ENCODE results near the gene SLC35F5. TPM values are rescaled to one million over a fixed set of nuclear protein-coding genes. Genes with fewer than 3 reads are reported as not detected.

SLC35F5 gene
- total RNA-seq, 1 experiment from 2014 or later = 14.3 TPM

- POLR2A ChIA-PET = no interaction called here
- ATAC-seq = no peak
- BruUV-seq (replicated peaks) = no TSS peak
Measured at GRCh38 chr2:113694438-113694837, 62.0 kb downstream of the SLC35F5 start.

More at GRCh38 chr2:113694438-113694837, 62.0 kb downstream of the SLC35F5 start:
- no peaks in the 10 kb centered on the region for H3K9me3 ChIP-seq (ENCODE audit: control insufficient read depth in 1 of 2, insufficient read depth in 1 of 2, low read depth in 1 of 2, low read length in 2 of 2)
- no peak overlapping the region for H3K4me2 ChIP-seq (ENCODE audit: low read length)
- H3K4me1 ChIP-seq (ENCODE audit: control insufficient read depth in 1 of 2, insufficient read depth in 2 of 2, low read length in 2 of 2) = no peaks in the 10 kb centered on the region
- DNase-seq (ENCODE audit: low read depth, low spot score) = no peak
- H3K9me2 ChIP-seq (ENCODE audit: insufficient read depth) = no peaks in the 10 kb centered on the region
- ChIA-PET CTCF (no interaction called here), RAD21 (ENCODE audit: low non-redundant PET in 1 of 2, low total read pairs in 2 of 2, uncharacterized antibody in 2 of 2, unreplicated experiment in 2 of 2) (no interaction called here)
- H3K36me3 ChIP-seq (ENCODE audit: control insufficient read depth in 1 of 2, insufficient read depth in 2 of 2, low read length in 2 of 2) = no peaks in the 10 kb centered on the region
- H3K27me3 ChIP-seq (ENCODE audit: insufficient read depth, low read length) = no peaks in the 10 kb centered on the region
- no peak overlapping the region for H2AFZ ChIP-seq (ENCODE audit: low read depth, low read length, poor library complexity, severe bottlenecking)
- intact Hi-C loops (cut with micrococcal nuclease) = no loop called here
- no peak overlapping the region for H3K9ac ChIP-seq (ENCODE audit: low read length)
- no peak overlapping the region for H3K27ac ChIP-seq (ENCODE audit: low read depth, low read length)
- H3K79me2 ChIP-seq (ENCODE audit: insufficient read depth, low read length) = no peaks in the 10 kb centered on the region
- H3K4me3 ChIP-seq (replicated peaks in 1 of 2; ENCODE audit: low read depth in 1 of 2, low read length in 2 of 2) = no peak overlapping the region
- no peaks in the 10 kb centered on the region for H4K20me1 ChIP-seq (ENCODE audit: insufficient read depth)
- no peak for TF ChIP-seq SIN3A (IDR thresholded peaks at IDR 0.05; ENCODE audit: low read depth)
- TF ChIP-seq EZH2 (IDR thresholded peaks at IDR 0.05) = no peak
- no peak for TF ChIP-seq ATF3 (IDR thresholded peaks at IDR 0.05)
- no peak for TF ChIP-seq SP1 (IDR thresholded peaks at IDR 0.05; ENCODE audit: low read depth)
- no peak for TF ChIP-seq REST (IDR thresholded peaks at IDR 0.05; ENCODE audit: low read depth)
- TF ChIP-seq FOSL1 (IDR thresholded peaks at IDR 0.05; ENCODE audit: low read depth) = no peak
- no peak for TF ChIP-seq TCF7L2 (IDR thresholded peaks at IDR 0.05; ENCODE audit: borderline replicate concordance, extremely low read depth, insufficient read depth, insufficient read length)
- no peak for TF ChIP-seq CTCF (IDR thresholded peaks at IDR 0.05 in 2 of 3, conservative IDR thresholded peaks at IDR 0.05 in 1 of 3; ENCODE audit: borderline replicate concordance in 1 of 3, insufficient read depth in 1 of 3, low read depth in 2 of 3, low read length in 2 of 3)
- no peak for TF ChIP-seq CBX3 (IDR thresholded peaks at IDR 0.05; ENCODE audit: low read depth)
- no peak for TF ChIP-seq SRF (IDR thresholded peaks at IDR 0.05; ENCODE audit: low read depth)
